Omental fat pad (tissue), 4 donors: ENCODE results near the gene SAFB. TPM values are rescaled to one million over a fixed set of nuclear protein-coding genes. Genes with fewer than 3 reads are reported as not detected.
A peak's percentile ranks its signal among the peaks of the same experiment; 100 is the strongest.

Experiments
- ATAC-seq: fragments of 150-250 bp; one replicate; pipeline ENCODE4 v1.9.1; 2016; ENCODE audit warnings: mild to moderate bottlenecking, moderate library complexity; ENCODE audit not compliant: low FRiP score
- DNase-seq: peaks from one replicate; pipeline ENCODE4 v3.0.0-alpha.2; 2019; ENCODE audit warnings: low spot score
- CTCF ChIP-seq, 3 donors: fragments of 450-650 bp; IDR thresholded peaks; one replicate each; pipeline ENCODE4 v1.5.1; 2016 to 2017; ENCODE audit warnings: antibody characterized with exemption in 3 of 3, mild to moderate bottlenecking in 3 of 3, moderate library complexity in 2 of 3
- total RNA-seq, 4 donors: library from RNA; depleted of rRNA; stranded (reverse); fragments of >200 nt; gene quantifications; one replicate each; pipeline ENCODE4 v1.1.0, GENCODE V29; 2016

Gene SAFB
- total RNA-seq, 4 donors from 2014 or later = 56.7 to 139 (median 86.9) TPM

- ATAC-seq (no peak), DNase-seq (no peak)
- no peak for TF ChIP-seq CTCF (IDR thresholded peaks at IDR 0.05)
These were observed 4.6 kb downstream of the SAFB start for GRCh38 chr19:5627395-5627904.

- ATAC-seq = no peak
- no peak for TF ChIP-seq CTCF (IDR thresholded peaks at IDR 0.05)
These were observed 5.6 kb downstream of the SAFB start for GRCh38 chr19:5628461-5628860.

GRCh38 chr19:5628919-5629481 lies 6.1 kb downstream of the SAFB start:
- ATAC-seq = no peak
- no peak for TF ChIP-seq CTCF (IDR thresholded peaks at IDR 0.05)
- DNase-seq = no peak

More at GRCh38 chr19:5628461-5628860, 5.6 kb downstream of the SAFB start:
- DNase-seq = no peak

- ATAC-seq (peak; percentile 15), DNase-seq (no peak)
- TF ChIP-seq CTCF (IDR thresholded peaks at IDR 0.05) = no peak
These were observed 8.8 kb downstream of the SAFB start for GRCh38 chr19:5631567-5632240.

- DNase-seq = no peak
- TF ChIP-seq CTCF (IDR thresholded peaks at IDR 0.05) = no peak
- ATAC-seq = no peak
These were observed 9.3 kb downstream of the SAFB start for GRCh38 chr19:5632241-5632612.

GRCh38 chr19:5632657-5633056 lies 9.8 kb downstream of the SAFB start:
- no peak for ATAC-seq

More at GRCh38 chr19:5632657-5633056, 9.8 kb downstream of the SAFB start:
- TF ChIP-seq CTCF (IDR thresholded peaks at IDR 0.05) = no peak
- DNase-seq = no peak
